HCT116 (cell line): ENCODE data around the gene TLR5. TPM values are rescaled to one million over a fixed set of nuclear protein-coding genes. Genes with fewer than 3 reads are reported as not detected.
A peak's percentile ranks its signal among the peaks of the same experiment; 100 is the strongest.

ENCODE experiments used
- ATAC-seq: fragments of 200-7000 bp; cut with Tn5 transposase; 2 replicates; pipeline ENCODE4 v1.9.1; 2020; ENCODE audit warnings: mild to moderate bottlenecking, moderate library complexity
- BruUV-seq: library from RNA; stranded (reverse); fragments of 400-500 nt; replicated peaks from 2 replicates; lab custom pipeline; 2021; lab: Mats Ljungman, UMichigan
- CTCF ChIA-PET: fragments of 300-600 bp; sonication (Branson Sonifier 250); formaldehyde crosslinking; loops from one replicate; lab custom pipeline; 2021; ENCODE audit warnings: antibody characterized with exemption; lab: Charles Lee
- POLR2A ChIA-PET: fragments of 300-600, 350-600 bp; sonication (Branson Sonifier 250); formaldehyde crosslinking; loops from one replicate; lab custom pipeline; 2021; ENCODE audit warnings: antibody characterized with exemption; lab: Charles Lee
- RAD21 ChIA-PET, 2 experiments: fragments of 300-600 bp; sonication (Branson Sonifier 250); formaldehyde crosslinking; loops; one replicate each; lab custom pipeline; 2023; ENCODE audit warnings: low total read pairs in 2 of 2; ENCODE audit not compliant: uncharacterized antibody in 2 of 2, unreplicated experiment in 2 of 2, low non-redundant PET in 1 of 2; lab: Charles Lee
- DNase-seq: peaks from one replicate; pipeline ENCODE4 v3.0.0-alpha.2; 2010; ENCODE audit warnings: low read depth, low spot score
- H2AFZ ChIP-seq: fragments of 200-600 bp; shearing (Covaris generic), sonication (generic); 2 replicates; pipeline ENCODE4 v1.6.1; 2017; ENCODE audit warnings: low read depth, mixed run types, mixed read lengths, antibody characterized with exemption, low read length; ENCODE audit not compliant: poor library complexity, severe bottlenecking
- H3K27ac ChIP-seq: 2 replicates; pipeline ENCODE4 v1.5.1; 2012; ENCODE audit warnings: low read depth, low read length
- H3K27me3 ChIP-seq: fragments of 200-600 bp; sonication (generic); 2 replicates; pipeline ENCODE4 v1.6.1; 2016; ENCODE audit warnings: mixed run types, low read length, mixed read lengths; ENCODE audit not compliant: insufficient read depth
- H3K36me3 ChIP-seq, 2 experiments: fragments of 200-500 bp in 1 of 2; fragments of 200-600 bp in 1 of 2; sonication (Bioruptor generic) in 1 of 2; sonication (generic) in 1 of 2; 2 replicates each; pipeline versions ENCODE4 v1.5.1 to v1.6.1; 2014 to 2016; ENCODE audit warnings: low read length in 2 of 2, inconsistent platforms in 1 of 2, mixed read lengths in 1 of 2, mixed run types in 1 of 2; ENCODE audit not compliant: insufficient read depth in 2 of 2, control insufficient read depth in 1 of 2
- H3K4me1 ChIP-seq, 2 experiments: fragments of 200-600 bp in 1 of 2; sonication (generic) in 1 of 2; 2 replicates each; pipeline versions ENCODE4 v1.5.1 to v1.6.1; 2012 to 2017; ENCODE audit warnings: low read length in 2 of 2, inconsistent platforms in 1 of 2, mild to moderate bottlenecking in 1 of 2, mixed read lengths in 1 of 2, mixed run types in 1 of 2, moderate library complexity in 1 of 2; ENCODE audit not compliant: insufficient read depth in 2 of 2, control insufficient read depth in 1 of 2
- H3K4me2 ChIP-seq: fragments of 200-600 bp; sonication (generic); 2 replicates; pipeline ENCODE4 v1.6.1; 2017; ENCODE audit warnings: mixed run types, low read length, mixed read lengths
- H3K4me3 ChIP-seq, 2 experiments: fragments of 200-600 bp in 1 of 2; sonication (generic) in 1 of 2; replicated peaks in 1 of 2; 2 replicates each; pipeline ENCODE4 v1.5.1; 2011 to 2016; ENCODE audit warnings: low read length in 2 of 2, control low read depth in 1 of 2, low read depth in 1 of 2, mild to moderate bottlenecking in 1 of 2, mixed read lengths in 1 of 2, mixed run types in 1 of 2
- H3K79me2 ChIP-seq: fragments of 200-600 bp; sonication (generic); 2 replicates; pipeline ENCODE4 v1.6.1; 2017; ENCODE audit warnings: mild to moderate bottlenecking, mixed run types, low read length, moderate library complexity, mixed read lengths; ENCODE audit not compliant: insufficient read depth
- H3K9ac ChIP-seq: fragments of 200-600 bp; sonication (generic); 2 replicates; pipeline ENCODE4 v1.6.1; 2016; ENCODE audit warnings: low read length, mixed read lengths
- H3K9me2 ChIP-seq: fragments of 200-600 bp; sonication (generic), shearing (Covaris generic); 2 replicates; pipeline ENCODE4 v1.6.1; 2017; ENCODE audit warnings: mixed run types, mild to moderate bottlenecking, moderate library complexity; ENCODE audit not compliant: insufficient read depth
- H3K9me3 ChIP-seq, 2 experiments: fragments of 200-500 bp in 1 of 2; fragments of 200-600 bp in 1 of 2; sonication (Bioruptor generic) in 1 of 2; sonication (generic) in 1 of 2; 2 replicates each; pipeline ENCODE4 v1.6.1; 2014 to 2017; ENCODE audit warnings: low read length in 2 of 2, mixed read lengths in 2 of 2, inconsistent platforms in 1 of 2, low read depth in 1 of 2, mild to moderate bottlenecking in 1 of 2, mixed run types in 1 of 2, moderate library complexity in 1 of 2; ENCODE audit not compliant: control insufficient read depth in 1 of 2, insufficient read depth in 1 of 2
- H4K20me1 ChIP-seq: fragments of 200-600 bp; sonication (generic), shearing (Covaris generic); 2 replicates; pipeline ENCODE4 v1.6.1; 2017; ENCODE audit warnings: mixed run types, mild to moderate bottlenecking, moderate library complexity; ENCODE audit not compliant: insufficient read depth
- CBX3 ChIP-seq: IDR thresholded peaks from 2 replicates; pipeline ENCODE4 v1.6.1; 2012; ENCODE audit warnings: low read depth
- ELF1 ChIP-seq: IDR thresholded peaks from 2 replicates; pipeline ENCODE4 v1.6.1; 2012; ENCODE audit warnings: low read depth, borderline replicate concordance
- EZH2phosphoT487 ChIP-seq: fragments of 200-600 bp; IDR thresholded peaks from 2 replicates; pipeline ENCODE4 v1.6.1; 2018; ENCODE audit warnings: antibody characterized with exemption, borderline replicate concordance
- FOSL1 ChIP-seq: IDR thresholded peaks from 2 replicates; pipeline ENCODE4 v1.6.1; 2012; ENCODE audit warnings: low read depth
- POLR2AphosphoS5 ChIP-seq: IDR thresholded peaks from 2 replicates; pipeline ENCODE4 v1.6.1; 2011; ENCODE audit warnings: mild to moderate bottlenecking, low read depth, low read length, moderate library complexity
- RAD21 ChIP-seq: IDR thresholded peaks from 2 replicates; pipeline ENCODE4 v1.6.1; 2012; ENCODE audit warnings: low read depth, mild to moderate bottlenecking
- SIN3A ChIP-seq: IDR thresholded peaks from 2 replicates; pipeline ENCODE4 v1.6.1; 2012; ENCODE audit warnings: low read depth
- SP1 ChIP-seq: IDR thresholded peaks from 2 replicates; pipeline ENCODE4 v1.6.1; 2012; ENCODE audit warnings: low read depth
- SRF ChIP-seq: IDR thresholded peaks from 2 replicates; pipeline ENCODE4 v1.6.1; 2012; ENCODE audit warnings: low read depth
- YY1 ChIP-seq: IDR thresholded peaks from 2 replicates; pipeline ENCODE4 v1.6.1; 2011; ENCODE audit warnings: low read length, low read depth, moderate library complexity, mild to moderate bottlenecking; ENCODE audit not compliant: insufficient replicate concordance; ENCODE audit errors: extremely low read depth
- ZFX ChIP-seq: fragments of 450-650 bp; IDR thresholded peaks from 2 replicates; pipeline ENCODE4 v1.6.1; 2017
- intact Hi-C: fragments of 100-400 bp; cut with micrococcal nuclease; formaldehyde crosslinking; loops from 2 replicates; pipeline ENCODE4 v1.10.0; 2022
- total RNA-seq: library from RNA; stranded (reverse); gene quantifications from one replicate; pipeline ENCODE4 v1.2.1, GENCODE V29; 2021; ENCODE audit not compliant: unreplicated experiment
- TF ChIP-seq, protein P1 (sequence below), 3 experiments: fragments of 200-600 bp in 1 of 3; sonication (generic) in 1 of 3; IDR thresholded peaks in 2 of 3; conservative IDR thresholded peaks in 1 of 3; 2 replicates each; pipeline ENCODE4 v1.5.1; 2012 to 2017; ENCODE audit warnings: low read depth in 2 of 3, low read length in 2 of 3, antibody characterized with exemption in 1 of 3, borderline replicate concordance in 1 of 3, control low read depth in 1 of 3, mild to moderate bottlenecking in 1 of 3, mixed read lengths in 1 of 3, mixed run types in 1 of 3, moderate library complexity in 1 of 3; ENCODE audit not compliant: insufficient read depth in 1 of 3
- TF ChIP-seq, protein P2 (sequence below): IDR thresholded peaks from 2 replicates; pipeline ENCODE4 v1.6.1; 2012
- TF ChIP-seq, protein P3 (sequence below): IDR thresholded peaks from 2 replicates; pipeline ENCODE4 v1.6.1; 2011; ENCODE audit warnings: mild to moderate bottlenecking, low read length, moderate library complexity; ENCODE audit not compliant: insufficient replicate concordance; ENCODE audit errors: extremely low read depth

TLR5 gene
- total RNA-seq, 1 experiment from 2014 or later = 1.2 TPM

DNA sequence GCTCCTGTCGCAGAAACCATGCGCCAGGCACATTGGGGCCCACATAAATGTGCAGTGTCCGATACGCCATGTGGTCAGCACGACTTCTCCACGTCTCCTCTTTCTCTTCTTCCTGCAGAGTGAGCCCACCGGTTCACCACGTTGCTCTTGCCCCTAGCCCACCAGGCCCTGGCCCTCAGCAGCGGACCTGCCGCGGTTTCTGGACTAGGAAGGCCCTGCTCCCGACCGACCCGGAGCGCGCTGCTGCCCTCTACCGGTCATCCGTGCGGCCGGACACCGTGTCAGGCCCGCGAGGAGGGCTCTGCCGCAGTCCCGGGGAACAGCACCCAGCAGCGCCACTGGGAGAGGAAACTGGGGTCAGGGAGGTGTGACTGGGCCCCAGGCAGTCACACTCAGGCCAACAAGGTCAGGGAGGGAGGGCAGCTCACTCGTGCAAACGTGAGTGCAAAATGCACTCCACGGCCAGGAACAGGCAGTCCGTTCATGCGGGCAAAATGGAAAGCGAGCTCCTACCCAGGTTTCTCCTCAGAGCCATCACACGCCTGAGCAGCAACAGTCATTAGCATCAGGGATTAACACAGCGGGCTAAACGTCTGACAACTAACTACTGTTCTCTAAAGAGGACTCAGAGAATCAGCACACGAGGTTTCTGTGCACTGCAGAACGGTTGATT is 13.7 kb downstream of the TLR5 start:
- DNase-seq (no peak), ATAC-seq (peak; percentile 86)
- Histone ChIP-seq H3K9me2 (no peaks in the 10 kb centered on the region), H3K4me2 (peak overlapping the region; percentile 52), H3K4me3 (no peak overlapping the region), H2AFZ (peak overlapping the region; percentile 79), H3K79me2 (no peaks in the 10 kb centered on the region), H3K27ac (no peak overlapping the region), H3K9me3 (no peaks in the 10 kb centered on the region), H3K4me1 (peaks cover 7 to 20% of the 10 kb centered on the region in 2 experiments), H3K27me3 (no peaks in the 10 kb centered on the region), H3K36me3 (no peaks in the 10 kb centered on the region), H3K9ac (no peak overlapping the region), H4K20me1 (no peaks in the 10 kb centered on the region)
- BruUV-seq = no TSS peak
- POLR2A ChIA-PET = no interaction called here
- intact Hi-C loops = no loop called here
- TF ChIP-seq SP1 = no peak
- TF ChIP-seq CBX3 = peak; percentile 41; the same call in 1 of the 2 replicates
- TF ChIP-seq POLR2AphosphoS5 = no peak
- peak; percentile 61 for TF ChIP-seq RAD21
- TF ChIP-seq ZFX = peak; percentile 62; the same call in 1 of the 2 replicates
- TF ChIP-seq, protein P1, sequence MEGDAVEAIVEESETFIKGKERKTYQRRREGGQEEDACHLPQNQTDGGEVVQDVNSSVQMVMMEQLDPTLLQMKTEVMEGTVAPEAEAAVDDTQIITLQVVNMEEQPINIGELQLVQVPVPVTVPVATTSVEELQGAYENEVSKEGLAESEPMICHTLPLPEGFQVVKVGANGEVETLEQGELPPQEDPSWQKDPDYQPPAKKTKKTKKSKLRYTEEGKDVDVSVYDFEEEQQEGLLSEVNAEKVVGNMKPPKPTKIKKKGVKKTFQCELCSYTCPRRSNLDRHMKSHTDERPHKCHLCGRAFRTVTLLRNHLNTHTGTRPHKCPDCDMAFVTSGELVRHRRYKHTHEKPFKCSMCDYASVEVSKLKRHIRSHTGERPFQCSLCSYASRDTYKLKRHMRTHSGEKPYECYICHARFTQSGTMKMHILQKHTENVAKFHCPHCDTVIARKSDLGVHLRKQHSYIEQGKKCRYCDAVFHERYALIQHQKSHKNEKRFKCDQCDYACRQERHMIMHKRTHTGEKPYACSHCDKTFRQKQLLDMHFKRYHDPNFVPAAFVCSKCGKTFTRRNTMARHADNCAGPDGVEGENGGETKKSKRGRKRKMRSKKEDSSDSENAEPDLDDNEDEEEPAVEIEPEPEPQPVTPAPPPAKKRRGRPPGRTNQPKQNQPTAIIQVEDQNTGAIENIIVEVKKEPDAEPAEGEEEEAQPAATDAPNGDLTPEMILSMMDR (IDR thresholded peaks at IDR 0.05 in 2 of 3, conservative IDR thresholded peaks at IDR 0.05 in 1 of 3; ENCODE audit: borderline replicate concordance in 1 of 3, insufficient read depth in 1 of 3, low read depth in 2 of 3, low read length in 2 of 3) = peak; percentile 83 to 88 (median 88)
- CTCF ChIA-PET = interaction anchor here (0.6 to 1.5 kb wide), 4 partner anchors 39 to 555 kb away, joined by 3 to 6 read pairs (median 4); no protein-coding TSS in a partner anchor
- RAD21 ChIA-PET = no interaction called here

DNA sequence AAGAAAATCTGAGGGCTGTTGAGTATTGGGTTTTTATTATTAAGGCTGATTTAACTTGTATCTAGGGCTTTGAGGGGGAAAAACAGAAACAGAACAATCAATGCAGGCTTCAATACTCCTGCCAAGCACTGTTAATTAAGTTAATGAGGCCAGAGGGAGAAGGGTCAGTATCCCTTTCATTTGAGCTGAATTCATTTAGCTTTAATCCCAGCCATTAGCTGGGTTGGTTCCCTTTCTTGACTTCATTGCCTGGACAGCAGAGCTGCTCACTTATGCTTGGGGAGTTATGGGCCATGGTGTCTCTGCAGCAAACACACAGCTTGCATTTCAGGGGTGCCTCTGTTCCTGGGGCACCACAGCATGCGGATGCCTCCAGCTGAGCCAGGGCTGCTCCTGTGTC is 16.3 kb downstream of the TLR5 start:
- no TSS peak for BruUV-seq
- H3K36me3 ChIP-seq = no peaks in the 10 kb centered on the region
- TF ChIP-seq ZFX = no peak
- TF ChIP-seq ELF1 = no peak
- TF ChIP-seq, protein P2, sequence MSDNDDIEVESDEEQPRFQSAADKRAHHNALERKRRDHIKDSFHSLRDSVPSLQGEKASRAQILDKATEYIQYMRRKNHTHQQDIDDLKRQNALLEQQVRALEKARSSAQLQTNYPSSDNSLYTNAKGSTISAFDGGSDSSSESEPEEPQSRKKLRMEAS = no peak
- no peak for TF ChIP-seq RAD21
- TF ChIP-seq, protein P3, sequence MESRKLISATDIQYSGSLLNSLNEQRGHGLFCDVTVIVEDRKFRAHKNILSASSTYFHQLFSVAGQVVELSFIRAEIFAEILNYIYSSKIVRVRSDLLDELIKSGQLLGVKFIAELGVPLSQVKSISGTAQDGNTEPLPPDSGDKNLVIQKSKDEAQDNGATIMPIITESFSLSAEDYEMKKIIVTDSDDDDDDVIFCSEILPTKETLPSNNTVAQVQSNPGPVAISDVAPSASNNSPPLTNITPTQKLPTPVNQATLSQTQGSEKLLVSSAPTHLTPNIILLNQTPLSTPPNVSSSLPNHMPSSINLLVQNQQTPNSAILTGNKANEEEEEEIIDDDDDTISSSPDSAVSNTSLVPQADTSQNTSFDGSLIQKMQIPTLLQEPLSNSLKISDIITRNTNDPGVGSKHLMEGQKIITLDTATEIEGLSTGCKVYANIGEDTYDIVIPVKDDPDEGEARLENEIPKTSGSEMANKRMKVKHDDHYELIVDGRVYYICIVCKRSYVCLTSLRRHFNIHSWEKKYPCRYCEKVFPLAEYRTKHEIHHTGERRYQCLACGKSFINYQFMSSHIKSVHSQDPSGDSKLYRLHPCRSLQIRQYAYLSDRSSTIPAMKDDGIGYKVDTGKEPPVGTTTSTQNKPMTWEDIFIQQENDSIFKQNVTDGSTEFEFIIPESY = no peak
- no peak for TF ChIP-seq EZH2phosphoT487
- TF ChIP-seq YY1 = no peak
- TF ChIP-seq FOSL1 = no peak
- no peak for TF ChIP-seq SRF
- TF ChIP-seq SIN3A = no peak
- TF ChIP-seq SP1 = no peak
- H3K27me3 ChIP-seq = no peaks in the 10 kb centered on the region
- POLR2A ChIA-PET = no interaction called here
- CTCF ChIA-PET = no interaction called here
- H4K20me1 ChIP-seq = no peaks in the 10 kb centered on the region
- H3K9me2 ChIP-seq = no peaks in the 10 kb centered on the region
- no peak overlapping the region for H3K4me3 ChIP-seq
- no peak overlapping the region for H3K4me2 ChIP-seq
- H3K9ac ChIP-seq = no peak overlapping the region
- ATAC-seq = no peak
- intact Hi-C loops = no loop called here
- H3K4me1 ChIP-seq = peaks cover 0 to 17% of the 10 kb centered on the region in 2 experiments; a peak in 1 of 4 replicates
- no peak overlapping the region for H3K27ac ChIP-seq
- no peaks in the 10 kb centered on the region for H3K9me3 ChIP-seq
- no peak overlapping the region for H2AFZ ChIP-seq
- RAD21 ChIA-PET = no interaction called here
- H3K79me2 ChIP-seq = no peaks in the 10 kb centered on the region
- no peak for DNase-seq
